HepG2 (cell line): ENCODE data around the gene TOP2A. TPM values are rescaled to one million over a fixed set of nuclear protein-coding genes. Genes with fewer than 3 reads are reported as not detected.

ENCODE experiments used
- DMAP1 ChIP-seq: IDR thresholded peaks from 2 replicates; pipeline ENCODE4 v1.6.1; 2016
- HOXA3 ChIP-seq: sonication (generic); formaldehyde crosslinking; IDR thresholded peaks from 2 replicates; pipeline ENCODE4 v1.5.0; 2020; ENCODE audit warnings: missing genetic modification reagents
- LCORL ChIP-seq, 2 experiments: fragments of 450-650 bp in 1 of 2; sonication (generic) in 1 of 2; formaldehyde crosslinking in 1 of 2; IDR thresholded peaks; 2 replicates each; pipeline versions ENCODE4 v1.5.0 to v1.6.1; 2017 to 2020; ENCODE audit warnings: antibody characterized with exemption in 1 of 2, missing genetic modification reagents in 1 of 2
- MEF2D ChIP-seq: sonication (generic); formaldehyde crosslinking; IDR thresholded peaks from 2 replicates; pipeline ENCODE4 v1.5.1; 2020; ENCODE audit warnings: mild to moderate bottlenecking, missing genetic modification reagents
- PHF20 ChIP-seq: sonication (generic); formaldehyde crosslinking; IDR thresholded peaks from 2 replicates; pipeline ENCODE4 v1.5.0; 2020; ENCODE audit warnings: mild to moderate bottlenecking, missing genetic modification reagents
- POLR2A ChIP-seq, 2 experiments: IDR thresholded peaks; 2 replicates each; pipeline ENCODE4 v1.6.1; 2011; ENCODE audit warnings: low read depth in 2 of 2, low read length in 2 of 2, mild to moderate bottlenecking in 1 of 2, moderate library complexity in 1 of 2; ENCODE audit not compliant: insufficient read depth in 1 of 2
- STAT6 ChIP-seq: sonication (generic); formaldehyde crosslinking; IDR thresholded peaks from 2 replicates; pipeline ENCODE4 v1.4.0; 2020; ENCODE audit warnings: missing genetic modification reagents, mild to moderate bottlenecking, borderline replicate concordance
- ZBTB43 ChIP-seq: sonication (generic); formaldehyde crosslinking; conservative IDR thresholded peaks from 2 replicates; pipeline ENCODE4 v1.4.0; 2020; ENCODE audit warnings: missing genetic modification reagents
- ZBTB7B ChIP-seq: sonication (generic); formaldehyde crosslinking; IDR thresholded peaks from 2 replicates; pipeline ENCODE4 v1.4.0; 2020; ENCODE audit warnings: missing genetic modification reagents
- ZNF672 ChIP-seq: sonication (generic); formaldehyde crosslinking; IDR thresholded peaks from 2 replicates; pipeline ENCODE4 v1.8.1; 2022; ENCODE audit warnings: missing genetic modification reagents
- ZSCAN5A ChIP-seq: sonication (generic); formaldehyde crosslinking; IDR thresholded peaks from 2 replicates; pipeline ENCODE4 v1.8.0; 2022; ENCODE audit warnings: mild to moderate bottlenecking, missing genetic modification reagents, borderline replicate concordance
- polyA plus RNA-seq, 8 experiments: library from polyadenylated mRNA; depleted of rRNA in 3 of 8; stranded (reverse) in 7 of 8; unstranded in 1 of 8; fragments of >200 nt; fragmentation: Illumina TruSeq in 4 of 8; extraction: Trizol in 4 of 8; gene quantifications; 2 replicates each; pipeline versions ENCODE4 v1.2.1 to v1.2.3, GENCODE V29; 2011 to 2016; ENCODE audit warnings: low read depth in 4 of 8, missing spikeins in 1 of 8, mixed read lengths in 1 of 8; ENCODE audit not compliant: insufficient read depth in 1 of 8
- total RNA-seq, 5 experiments: library from RNA; depleted of rRNA; stranded (reverse); fragments of >200 nt; fragmentation: Illumina TruSeq; extraction: Trizol; gene quantifications; 2 replicates each; pipeline ENCODE4 v1.2.3, GENCODE V29; 2016; ENCODE audit warnings: low read depth in 1 of 5
- TF ChIP-seq, protein P1 (sequence below): IDR thresholded peaks from 2 replicates; pipeline ENCODE4 v1.6.1; 2012; ENCODE audit warnings: low read length, improper control_type of control experiment
- TF ChIP-seq, protein P2 (sequence below): sonication (generic); formaldehyde crosslinking; IDR thresholded peaks from 2 replicates; pipeline ENCODE4 v1.4.0; 2020; ENCODE audit warnings: mild to moderate bottlenecking, missing genetic modification reagents

TOP2A gene
- total and polyA plus RNA-seq, 2 of the 13 experiments (the other 11 are each of a cell fraction or from before 2014, with no cell fraction given) = 108 to 327 TPM

DNA sequence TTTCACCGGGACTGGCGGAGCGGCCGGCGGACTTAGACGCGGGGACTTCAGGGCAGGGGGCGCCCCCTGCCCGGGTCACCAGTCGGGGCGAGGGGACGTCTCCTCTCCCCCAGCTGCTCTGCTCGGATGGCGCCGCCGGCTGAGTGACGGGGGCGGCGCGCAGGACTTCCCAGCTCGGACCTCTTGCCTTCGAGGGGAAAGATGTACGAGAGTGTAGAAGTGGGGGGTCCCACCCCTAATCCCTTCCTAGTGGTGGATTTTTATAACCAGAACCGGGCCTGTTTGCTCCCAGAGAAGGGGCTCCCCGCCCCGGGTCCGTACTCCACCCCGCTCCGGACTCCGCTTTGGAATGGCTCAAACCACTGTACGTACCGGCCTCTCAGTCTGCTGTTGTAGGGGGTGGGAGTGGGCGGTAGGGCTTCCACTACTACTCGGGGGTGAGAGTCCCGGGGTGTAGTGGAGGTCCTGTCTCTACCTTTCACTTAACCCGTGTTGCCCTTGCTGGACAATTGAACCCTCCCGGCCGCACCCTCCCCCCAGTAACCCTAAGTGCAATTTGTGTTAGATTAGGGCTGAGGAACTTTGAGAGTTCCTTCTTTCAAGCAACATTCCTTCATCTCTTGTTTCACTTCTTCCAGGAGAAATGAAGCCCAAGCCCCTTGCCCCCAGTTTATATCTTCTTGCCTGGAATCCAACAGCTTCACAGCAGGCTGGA, 75.0 kb downstream of the TOP2A start (continued):
- TF ChIP-seq STAT6 (CRISPR knock-in tag) = no peak
- no peak for TF ChIP-seq ZSCAN5A (CRISPR knock-in tag)
- TF ChIP-seq DMAP1 (CRISPR knock-in tag) = no peak
- TF ChIP-seq POLR2A (IDR thresholded peaks at IDR 0.05; ENCODE audit: insufficient read depth in 1 of 2, low read depth in 2 of 2, low read length in 2 of 2) = 0 out of 4 replicates have a peak, but pooled peaks of 1 of the 2 experiments have one; percentile 8
- TF ChIP-seq, protein P1, sequence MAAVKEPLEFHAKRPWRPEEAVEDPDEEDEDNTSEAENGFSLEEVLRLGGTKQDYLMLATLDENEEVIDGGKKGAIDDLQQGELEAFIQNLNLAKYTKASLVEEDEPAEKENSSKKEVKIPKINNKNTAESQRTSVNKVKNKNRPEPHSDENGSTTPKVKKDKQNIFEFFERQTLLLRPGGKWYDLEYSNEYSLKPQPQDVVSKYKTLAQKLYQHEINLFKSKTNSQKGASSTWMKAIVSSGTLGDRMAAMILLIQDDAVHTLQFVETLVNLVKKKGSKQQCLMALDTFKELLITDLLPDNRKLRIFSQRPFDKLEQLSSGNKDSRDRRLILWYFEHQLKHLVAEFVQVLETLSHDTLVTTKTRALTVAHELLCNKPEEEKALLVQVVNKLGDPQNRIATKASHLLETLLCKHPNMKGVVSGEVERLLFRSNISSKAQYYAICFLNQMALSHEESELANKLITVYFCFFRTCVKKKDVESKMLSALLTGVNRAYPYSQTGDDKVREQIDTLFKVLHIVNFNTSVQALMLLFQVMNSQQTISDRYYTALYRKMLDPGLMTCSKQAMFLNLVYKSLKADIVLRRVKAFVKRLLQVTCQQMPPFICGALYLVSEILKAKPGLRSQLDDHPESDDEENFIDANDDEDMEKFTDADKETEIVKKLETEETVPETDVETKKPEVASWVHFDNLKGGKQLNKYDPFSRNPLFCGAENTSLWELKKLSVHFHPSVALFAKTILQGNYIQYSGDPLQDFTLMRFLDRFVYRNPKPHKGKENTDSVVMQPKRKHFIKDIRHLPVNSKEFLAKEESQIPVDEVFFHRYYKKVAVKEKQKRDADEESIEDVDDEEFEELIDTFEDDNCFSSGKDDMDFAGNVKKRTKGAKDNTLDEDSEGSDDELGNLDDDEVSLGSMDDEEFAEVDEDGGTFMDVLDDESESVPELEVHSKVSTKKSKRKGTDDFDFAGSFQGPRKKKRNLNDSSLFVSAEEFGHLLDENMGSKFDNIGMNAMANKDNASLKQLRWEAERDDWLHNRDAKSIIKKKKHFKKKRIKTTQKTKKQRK = no peak
- no peak for TF ChIP-seq LCORL (IDR thresholded peaks at IDR 0.05)
- peak; percentile 12; the same call in 1 of the 2 replicates for TF ChIP-seq LCORL (CRISPR knock-in tag; IDR thresholded peaks at IDR 0.05)
- 0 out of 2 replicates have a peak, but pooled peaks have one; percentile 4 for TF ChIP-seq HOXA3 (CRISPR knock-in tag)
- TF ChIP-seq MEF2D (CRISPR knock-in tag) = 0 out of 2 replicates have a peak, but pooled peaks have one; percentile 10
- TF ChIP-seq ZBTB43 (CRISPR knock-in tag) = 0 out of 2 replicates have a peak, but pooled peaks have one; percentile 4
- no peak for TF ChIP-seq ZNF672 (CRISPR knock-in tag)
- 0 out of 2 replicates have a peak, but pooled peaks have one; percentile 1 for TF ChIP-seq ZBTB7B
- TF ChIP-seq PHF20 = peak; percentile 23; the same call in 1 of the 2 replicates
- TF ChIP-seq, protein P2, sequence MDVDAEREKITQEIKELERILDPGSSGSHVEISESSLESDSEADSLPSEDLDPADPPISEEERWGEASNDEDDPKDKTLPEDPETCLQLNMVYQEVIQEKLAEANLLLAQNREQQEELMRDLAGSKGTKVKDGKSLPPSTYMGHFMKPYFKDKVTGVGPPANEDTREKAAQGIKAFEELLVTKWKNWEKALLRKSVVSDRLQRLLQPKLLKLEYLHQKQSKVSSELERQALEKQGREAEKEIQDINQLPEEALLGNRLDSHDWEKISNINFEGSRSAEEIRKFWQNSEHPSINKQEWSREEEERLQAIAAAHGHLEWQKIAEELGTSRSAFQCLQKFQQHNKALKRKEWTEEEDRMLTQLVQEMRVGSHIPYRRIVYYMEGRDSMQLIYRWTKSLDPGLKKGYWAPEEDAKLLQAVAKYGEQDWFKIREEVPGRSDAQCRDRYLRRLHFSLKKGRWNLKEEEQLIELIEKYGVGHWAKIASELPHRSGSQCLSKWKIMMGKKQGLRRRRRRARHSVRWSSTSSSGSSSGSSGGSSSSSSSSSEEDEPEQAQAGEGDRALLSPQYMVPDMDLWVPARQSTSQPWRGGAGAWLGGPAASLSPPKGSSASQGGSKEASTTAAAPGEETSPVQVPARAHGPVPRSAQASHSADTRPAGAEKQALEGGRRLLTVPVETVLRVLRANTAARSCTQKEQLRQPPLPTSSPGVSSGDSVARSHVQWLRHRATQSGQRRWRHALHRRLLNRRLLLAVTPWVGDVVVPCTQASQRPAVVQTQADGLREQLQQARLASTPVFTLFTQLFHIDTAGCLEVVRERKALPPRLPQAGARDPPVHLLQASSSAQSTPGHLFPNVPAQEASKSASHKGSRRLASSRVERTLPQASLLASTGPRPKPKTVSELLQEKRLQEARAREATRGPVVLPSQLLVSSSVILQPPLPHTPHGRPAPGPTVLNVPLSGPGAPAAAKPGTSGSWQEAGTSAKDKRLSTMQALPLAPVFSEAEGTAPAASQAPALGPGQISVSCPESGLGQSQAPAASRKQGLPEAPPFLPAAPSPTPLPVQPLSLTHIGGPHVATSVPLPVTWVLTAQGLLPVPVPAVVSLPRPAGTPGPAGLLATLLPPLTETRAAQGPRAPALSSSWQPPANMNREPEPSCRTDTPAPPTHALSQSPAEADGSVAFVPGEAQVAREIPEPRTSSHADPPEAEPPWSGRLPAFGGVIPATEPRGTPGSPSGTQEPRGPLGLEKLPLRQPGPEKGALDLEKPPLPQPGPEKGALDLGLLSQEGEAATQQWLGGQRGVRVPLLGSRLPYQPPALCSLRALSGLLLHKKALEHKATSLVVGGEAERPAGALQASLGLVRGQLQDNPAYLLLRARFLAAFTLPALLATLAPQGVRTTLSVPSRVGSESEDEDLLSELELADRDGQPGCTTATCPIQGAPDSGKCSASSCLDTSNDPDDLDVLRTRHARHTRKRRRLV (CRISPR knock-in tag) = no peak
